IPS DF 4.7 (cell line): ENCODE data around the gene DOCK1.
"Not testable (repeated sequence)": the region's sequence is repeated elsewhere in the genome, so short reads cannot be mapped to it uniquely, and the experiment has no call there.

Source experiments
- DNase-seq: peaks from one replicate; pipeline ENCODE4 v3.0.0-alpha.2; 2013; ENCODE audit warnings: low spot score; ENCODE audit errors: extremely low read depth

Gene DOCK1

GRCh38 chr10:126904818-126905701 is at the start of gene DOCK1:
Gene DOCK1 (plus strand): TSS chr10:126905428. CDS start chr10:126905518, 90 bp downstream.
- DNase-seq, result no peak

DNA sequence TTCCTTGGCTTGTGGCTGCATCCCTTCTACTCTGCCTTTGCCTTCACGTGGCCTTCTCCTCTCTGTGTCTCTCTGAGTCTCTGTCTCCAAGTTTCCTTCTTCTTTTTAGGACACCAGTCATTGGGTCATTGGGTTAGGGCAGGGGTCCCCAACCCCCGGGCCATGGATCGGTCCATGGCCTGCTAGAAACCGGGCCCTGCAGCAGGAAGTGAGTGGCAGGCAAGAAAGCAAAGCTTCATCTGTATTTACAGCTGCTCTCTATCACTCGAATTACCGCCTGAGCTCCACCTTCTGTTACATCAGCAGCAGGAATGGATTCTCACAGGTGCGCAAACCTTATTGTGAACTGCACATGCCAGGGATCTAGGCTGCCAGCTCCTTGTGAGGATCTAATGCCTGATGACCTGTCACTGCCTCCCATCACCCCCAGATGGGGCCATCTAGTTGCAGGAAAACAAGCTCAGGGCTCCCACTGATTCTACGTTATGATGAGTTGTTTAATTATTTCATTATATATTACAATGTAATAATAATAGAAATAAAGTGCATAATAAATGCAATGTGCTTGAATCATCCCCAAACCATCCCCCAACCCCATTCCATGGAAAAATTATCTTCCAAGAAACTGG is 47.9 kb upstream of the DOCK1 start:
- DNase-seq, result no peak

GRCh38 chr10:126867567-126868365 is 37.5 kb upstream of the DOCK1 start:
- no peak for DNase-seq

GRCh38 chr10:126868371-126868770 is 36.9 kb upstream of the DOCK1 start:
- no peak for DNase-seq

DNA sequence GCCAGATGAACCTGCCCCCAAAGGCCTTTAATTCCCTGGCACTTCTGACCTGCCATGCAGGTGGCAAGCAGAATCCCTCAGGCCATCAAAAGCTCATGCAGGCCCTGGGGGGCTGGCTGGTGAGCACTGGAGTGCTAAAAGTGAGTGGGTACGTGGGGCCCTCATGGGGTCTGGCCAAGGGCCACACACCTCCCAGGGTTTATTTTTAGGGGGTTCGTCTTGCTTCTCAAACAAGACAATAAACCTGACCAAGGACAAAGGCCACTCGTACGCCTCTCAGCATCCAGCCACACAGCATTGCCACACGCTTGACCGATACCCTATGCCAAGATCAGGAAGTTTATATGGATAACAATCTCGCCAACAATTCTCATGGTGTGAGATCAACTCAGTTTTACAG is 33.1 kb upstream of the DOCK1 start:
- DNase-seq, result no peak

DNA sequence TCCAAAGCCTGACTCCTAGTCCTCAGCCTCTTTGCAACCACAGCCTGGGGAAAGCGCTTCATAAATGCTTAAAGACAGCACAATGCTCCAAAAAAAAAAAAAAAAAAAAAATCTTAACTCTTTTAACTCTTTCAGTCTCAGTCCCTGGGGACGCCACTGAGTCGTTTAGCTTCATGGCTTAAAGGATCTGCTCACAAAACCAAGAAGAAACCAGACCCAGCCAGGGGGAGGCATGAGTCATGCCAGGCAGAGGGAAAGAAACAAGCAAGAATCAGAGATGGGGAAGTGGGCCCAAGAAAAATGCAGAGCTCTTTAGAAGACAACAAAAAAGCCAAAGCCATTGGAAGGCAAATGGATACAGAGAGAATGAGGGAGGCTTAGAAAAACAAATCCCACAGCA is 32.5 kb upstream of the DOCK1 start:
- no peak for DNase-seq

DNA sequence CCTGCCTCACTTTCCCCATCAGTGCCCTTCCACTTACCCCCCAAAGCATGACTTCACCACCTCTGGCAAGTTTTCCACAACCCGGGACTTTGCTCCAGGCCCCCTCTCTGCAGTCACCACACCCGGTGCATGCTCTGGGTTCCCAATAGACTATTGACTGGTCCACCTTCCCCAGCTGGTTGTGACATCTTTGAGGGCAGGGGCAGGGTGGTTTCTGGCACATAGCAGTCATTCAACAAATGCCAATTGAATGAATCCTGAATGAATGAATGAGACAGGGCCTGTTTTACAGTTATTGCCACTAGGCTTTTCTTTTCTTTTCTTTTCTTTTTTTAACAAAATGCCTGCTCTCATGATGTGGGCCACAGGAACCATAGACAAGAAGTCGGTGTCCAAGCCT is 28.8 kb upstream of the DOCK1 start:
- no peak for DNase-seq

DNA sequence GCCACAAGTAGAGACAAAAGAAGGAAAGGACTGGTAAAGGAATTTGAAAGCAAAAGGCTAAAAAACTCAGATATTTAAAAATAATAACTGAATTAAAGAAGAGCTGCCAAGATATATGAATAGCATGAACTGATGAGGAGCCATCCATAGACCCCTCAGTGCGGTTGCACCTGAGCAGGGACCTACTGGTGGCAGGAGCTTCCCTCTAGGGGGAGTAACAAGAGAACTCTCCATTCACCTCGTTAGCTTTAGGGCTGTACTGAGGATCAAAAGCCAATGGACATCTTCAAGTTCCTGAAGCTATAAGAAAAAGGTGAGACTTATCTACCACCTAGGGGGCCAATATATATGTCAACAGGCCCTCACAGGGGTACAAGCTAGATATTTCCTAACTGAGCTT is 27.8 kb upstream of the DOCK1 start:
- no peak for DNase-seq

DNA sequence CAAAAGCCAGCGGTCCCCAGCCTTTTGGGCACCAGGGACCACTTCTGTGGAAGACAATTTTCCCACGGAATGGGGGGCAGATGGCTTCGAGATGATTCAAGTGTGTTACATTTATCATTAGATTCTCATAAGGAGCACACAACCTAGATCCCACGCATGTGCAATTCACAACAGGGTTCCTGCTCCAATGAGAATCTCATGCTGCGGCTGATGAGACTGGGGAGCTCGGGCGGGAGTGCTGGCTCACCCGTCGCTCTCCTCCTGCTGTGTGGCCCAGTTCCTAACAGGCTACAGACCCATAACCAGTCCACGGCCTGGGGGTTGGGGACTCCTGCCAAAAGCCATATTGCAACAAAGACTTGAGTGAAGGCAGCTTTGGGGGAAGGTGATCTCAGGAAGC is 26.6 kb upstream of the DOCK1 start:
- no peak for DNase-seq

DNA sequence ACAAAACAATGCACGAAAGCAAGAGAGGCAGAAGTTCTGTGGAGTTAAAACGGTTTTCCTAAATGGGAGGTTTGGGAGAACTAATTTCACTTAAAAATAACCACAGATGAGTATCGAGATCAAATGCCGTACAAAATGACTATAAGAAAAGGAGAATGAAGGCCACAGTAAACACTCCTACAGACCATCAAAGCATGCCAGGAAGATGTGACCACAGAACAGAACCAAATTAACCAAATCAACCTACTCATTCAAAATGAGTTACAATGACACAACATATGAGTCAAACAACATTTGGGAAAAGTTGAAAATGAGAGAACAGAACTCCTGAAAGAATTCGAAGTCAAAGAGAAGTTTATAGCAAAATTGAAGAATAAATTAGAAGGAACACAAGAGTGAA is 24.3 kb upstream of the DOCK1 start:
- no peak for DNase-seq

DNA sequence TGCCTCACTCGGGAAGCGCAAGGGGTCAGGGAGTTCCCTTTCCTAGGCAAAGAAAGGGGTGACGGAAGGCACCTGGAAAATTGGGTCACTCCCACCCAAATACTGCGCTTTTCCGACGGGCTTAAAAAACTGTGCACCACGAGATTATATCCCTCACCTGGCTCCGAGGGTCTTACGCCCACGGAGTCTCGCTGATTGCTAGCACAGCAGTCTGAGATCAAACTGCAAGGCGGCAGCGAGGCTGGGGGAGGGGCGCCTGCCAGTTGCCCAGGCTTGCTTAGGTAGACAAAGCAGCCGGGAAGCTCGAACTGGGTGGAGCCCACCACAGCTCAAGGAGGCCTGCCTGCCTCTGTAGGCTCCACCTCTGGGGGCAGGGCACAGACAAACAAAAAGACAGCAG is 23.2 kb upstream of the DOCK1 start:
- not testable (repeated sequence) for DNase-seq

- not testable (repeated sequence) for DNase-seq
These were observed 16.8 kb upstream of the DOCK1 start for GRCh38 chr10:126888436-126888835.

- DNase-seq, result no peak
These were observed 15.8 kb upstream of the DOCK1 start for GRCh38 chr10:126889421-126889820.

DNA sequence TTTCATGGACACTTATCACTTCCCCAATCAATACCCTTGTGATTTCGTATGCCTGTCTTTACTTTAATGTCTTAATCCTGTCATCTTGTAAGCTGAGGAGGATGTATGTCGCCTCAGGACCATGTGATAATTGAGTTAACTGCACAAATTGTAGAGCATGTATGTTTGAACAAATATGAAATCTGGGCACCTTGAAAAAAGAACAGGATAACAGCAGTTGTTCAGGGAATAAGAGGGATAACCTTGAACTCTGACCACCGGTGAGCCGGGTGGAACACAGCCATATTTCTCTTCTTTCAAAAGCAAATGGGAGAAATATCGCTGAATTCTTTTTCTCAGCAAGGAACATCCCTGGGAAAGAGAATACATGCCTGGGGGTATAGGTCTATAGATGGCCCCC is 14.4 kb upstream of the DOCK1 start:
- DNase-seq, result not testable (repeated sequence)

DNA sequence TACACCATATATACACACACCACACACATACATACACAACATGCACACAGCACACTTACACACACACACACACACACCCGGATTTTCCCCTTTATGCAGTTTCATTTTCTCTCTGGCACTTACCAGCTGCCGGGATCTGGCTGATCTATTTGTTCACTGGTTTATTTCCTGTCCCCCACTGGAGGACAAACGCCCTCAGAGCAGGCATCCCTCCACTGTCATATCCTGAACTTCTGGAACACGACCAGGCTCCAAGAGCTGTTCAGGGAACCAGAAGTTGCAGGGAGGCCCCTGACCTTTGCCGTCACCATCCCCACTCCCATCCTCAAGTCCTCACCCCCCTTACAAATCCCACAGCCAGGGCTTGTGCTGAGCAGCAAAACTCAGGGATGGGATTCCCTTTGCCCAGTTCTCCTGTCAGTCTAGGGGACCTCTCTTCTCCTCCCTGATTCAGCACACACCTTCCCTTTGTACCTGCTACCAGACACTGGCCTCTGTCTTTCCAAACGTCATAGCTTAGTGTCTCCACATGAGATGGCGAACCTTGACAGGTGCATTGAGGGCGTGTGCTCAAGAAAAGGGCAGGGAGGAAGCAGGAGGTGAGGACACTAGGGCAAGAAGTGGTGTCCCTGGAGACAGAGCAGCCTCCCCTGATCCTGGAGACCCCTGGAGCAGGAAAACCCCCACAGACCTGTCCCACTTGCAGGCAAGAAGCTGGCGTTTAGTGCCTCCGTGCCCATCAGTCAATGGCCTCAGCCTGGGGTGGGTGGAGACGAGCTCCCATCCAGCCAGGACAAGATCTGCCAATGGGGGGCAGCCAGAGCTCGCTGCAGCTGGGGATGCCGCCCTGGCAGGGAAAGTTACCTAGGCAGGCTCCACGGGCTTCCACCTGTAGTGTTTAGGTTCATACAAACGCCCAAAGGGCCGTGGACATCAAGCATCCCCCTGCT is 12.7 kb upstream of the DOCK1 start:
- no peak for DNase-seq

- DNase-seq, result no peak
These were observed 12.0 kb upstream of the DOCK1 start for GRCh38 chr10:126893206-126893605.

GRCh38 chr10:126893841-126894240 is 11.4 kb upstream of the DOCK1 start:
- no peak for DNase-seq

- DNase-seq, result no peak
These were observed 9.9 kb upstream of the DOCK1 start for GRCh38 chr10:126895214-126895781.

- no peak for DNase-seq
These were observed 6.8 kb upstream of the DOCK1 start for GRCh38 chr10:126898460-126898859.

- not testable (repeated sequence) for DNase-seq
These were observed 5.7 kb upstream of the DOCK1 start for GRCh38 chr10:126899529-126899928.

DNA sequence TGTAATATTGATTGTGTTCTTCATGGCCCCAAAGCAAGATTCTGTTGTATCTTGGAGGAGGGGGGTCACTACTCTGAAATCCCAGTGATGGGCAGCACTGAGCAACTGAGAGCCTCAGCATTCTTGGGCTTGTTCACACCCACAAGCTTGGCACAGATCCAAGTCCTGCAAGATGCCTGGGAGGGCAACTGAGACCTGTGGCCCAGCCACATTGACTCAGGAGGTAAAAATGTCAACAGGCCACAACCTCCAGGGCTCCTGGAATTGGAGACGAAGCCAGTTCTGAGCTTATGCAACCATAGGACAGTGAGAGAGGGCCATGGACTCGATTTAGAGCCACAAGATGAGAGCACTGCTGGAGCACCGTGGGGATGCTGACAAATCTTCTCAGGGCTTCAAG is 3.1 kb upstream of the DOCK1 start:
- no peak for DNase-seq
